Stimulated activated CD8-positive, alpha-beta memory T cell treated with anti-CD3 and anti-CD28 coated beads, Interleukin-7, amount 100 ng/mL, for 24 hours (primary cell): ENCODE measurements around the gene ZNF493.

ENCODE experiments used
- DNase-seq: peaks from one replicate; pipeline ENCODE4 v3.0.0-alpha.2; 2020; ENCODE audit warnings: low read depth

The ZNF493 gene

GRCh38 chr19:21463449-21464105 is 66.6 kb downstream of the ZNF493 start:
- no peak for DNase-seq

DNA sequence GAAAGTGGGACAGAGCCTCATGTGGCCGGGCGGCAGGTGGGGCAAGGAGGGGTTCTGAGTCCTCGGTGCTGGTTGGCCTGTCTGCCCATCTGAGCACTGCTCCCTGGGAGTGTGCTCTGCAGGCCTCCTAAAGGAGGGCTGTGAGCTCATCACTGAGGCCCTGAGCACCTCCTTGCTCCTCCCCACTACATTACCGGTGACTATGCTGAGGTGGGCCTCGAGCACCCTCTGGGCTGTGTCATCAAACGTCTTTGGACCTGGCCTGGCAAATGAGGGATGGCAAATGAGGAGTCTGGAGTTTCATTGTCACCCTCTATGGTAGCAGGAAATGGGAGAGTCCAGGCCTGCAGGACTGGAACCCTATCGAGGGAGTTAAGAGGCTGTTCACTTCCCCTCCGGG is 69.7 kb downstream of the ZNF493 start:
- no peak for DNase-seq

- DNase-seq = no peak
Observed at GRCh38 chr19:21468791-21469190, 71.9 kb downstream of the ZNF493 start.

DNA sequence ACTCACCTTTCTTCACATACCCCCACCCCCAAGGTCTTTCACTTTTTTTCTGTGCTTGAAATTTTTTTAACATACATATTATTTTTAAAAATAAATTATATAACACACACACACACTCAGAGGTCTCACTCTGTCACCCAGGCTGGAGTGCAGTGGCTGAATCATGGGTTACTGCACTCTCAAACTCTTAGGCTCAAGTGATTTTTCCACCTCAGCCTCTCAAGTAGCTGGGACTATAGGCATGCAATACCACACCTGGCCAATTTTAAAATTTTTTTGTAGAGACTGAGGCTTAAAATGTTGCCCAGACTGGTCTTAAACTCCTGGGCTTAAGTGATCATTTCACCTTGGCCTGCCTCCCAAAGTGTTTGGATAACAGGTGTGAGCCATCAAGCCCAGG is 75.6 kb downstream of the ZNF493 start:
- DNase-seq = no peak

DNA sequence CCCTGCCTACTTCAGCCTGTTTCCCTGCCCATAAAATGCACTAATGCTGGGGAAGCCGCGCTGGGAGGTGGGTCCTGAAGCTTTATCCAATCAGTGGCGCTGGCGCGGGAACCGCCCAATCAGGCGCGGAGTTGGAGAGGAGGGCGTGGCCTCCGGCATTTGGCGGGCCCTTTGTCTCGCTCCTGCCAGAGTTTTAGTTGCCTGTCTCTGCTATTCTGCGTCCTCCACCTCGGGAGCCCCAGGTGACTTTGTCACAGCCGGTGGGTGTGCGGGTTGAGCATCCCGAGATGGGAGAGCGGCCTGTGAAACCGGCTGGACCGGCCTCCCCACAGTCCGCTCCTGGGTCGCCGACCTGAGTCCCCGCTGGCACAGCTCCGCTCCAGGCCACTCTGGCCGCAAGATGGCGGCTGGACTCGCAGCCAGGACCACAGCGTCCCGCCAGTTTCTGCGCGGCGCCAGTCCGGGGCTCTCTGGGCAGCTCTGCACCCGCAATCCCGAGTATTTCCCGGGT is 77.8 kb downstream of the ZNF493 start:
- DNase-seq = peak; percentile 73
